ENCODE data around the gene HOXA3. TPM values are rescaled to one million over a fixed set of nuclear protein-coding genes. Genes with fewer than 3 reads are reported as not detected.

Gene HOXA3
- total and polyA plus RNA-seq, 9 of the 15 experiments (the other 6 are each of a cell fraction or from before 2014, with no cell fraction given): 0.04 to 0.13 TPM; not detected in 7

GRCh38 chr7:27100694-27101170, 51.7 kb downstream of the HOXA3 start:
- Histone ChIP-seq H3K36me3 (ENCODE audit: control insufficient read depth, insufficient read depth, low read length) (no peaks in the 10 kb centered on the region), H2AFZ (ENCODE audit: low read depth, low read length) (no peak overlapping the region), H3K9ac (ENCODE audit: insufficient read depth in 1 of 2, low read depth in 2 of 2, low read length in 2 of 2) (no peak overlapping the region), H3K27me3 (ENCODE audit: control insufficient read depth in 2 of 2, insufficient read depth in 2 of 2, low read length in 2 of 2) (peaks cover 73 to 79% of the 10 kb centered on the region in 2 experiments), H3K9me1 (ENCODE audit: control insufficient read depth, insufficient read depth, low read length) (no peaks in the 10 kb centered on the region), H3K4me1 (replicated peaks in 1 of 2; ENCODE audit: control insufficient read depth in 2 of 2, insufficient read depth in 2 of 2, low read length in 2 of 2) (peaks cover 0 to 14% of the 10 kb centered on the region in 2 experiments; a peak in 2 of 5 replicates), H3K9me3 (replicated peaks; ENCODE audit: control insufficient read depth, insufficient read depth, low read depth, low read length) (no peaks in the 10 kb centered on the region), H3K4me3 (no peak overlapping the region), H3K27ac (ENCODE audit: extremely low read depth, low read depth, low read length) (no peak overlapping the region), H4K20me1 (replicated peaks; ENCODE audit: control insufficient read depth, insufficient read depth, low read length) (no peaks in the 10 kb centered on the region), H3K79me2 (ENCODE audit: control insufficient read depth, insufficient read depth, low read length) (no peaks in the 10 kb centered on the region), H3K4me2 (ENCODE audit: insufficient read depth, low read length) (no peak overlapping the region)
- in situ Hi-C loops (cut with MboI) (no loop called here), intact Hi-C loops (cut with micrococcal nuclease) (no loop called here)
- FAIRE-seq (no peak), ATAC-seq (no peak), DNase-seq (ENCODE audit: extremely low read depth in 1 of 4, low spot score in 3 of 4) (no peak)
- TF ChIP-seq SAFB2 (IDR thresholded peaks at IDR 0.05; ENCODE audit: borderline replicate concordance, low read depth, low read length, severe bottlenecking) (no peak), XRCC5 (IDR thresholded peaks at IDR 0.05; ENCODE audit: low read depth, low read length) (no peak), FIP1L1 (IDR thresholded peaks at IDR 0.05; ENCODE audit: low read depth, low read length, poor library complexity, severe bottlenecking) (no peak), ZNF785 (CRISPR knock-in tag; IDR thresholded peaks at IDR 0.05) (no peak), ZNF695 (CRISPR knock-in tag; IDR thresholded peaks at IDR 0.05) (no peak), ZNF589 (CRISPR knock-in tag; IDR thresholded peaks at IDR 0.05; ENCODE audit: low read depth) (no peak), ZNF780A (CRISPR knock-in tag; IDR thresholded peaks at IDR 0.05) (no peak), NCOA4 (IDR thresholded peaks at IDR 0.05; ENCODE audit: partially characterized antibody) (no peak), CBX1 (IDR thresholded peaks at IDR 0.05; ENCODE audit: low read depth) (no peak)
- TF ChIP-seq, protein P1, sequence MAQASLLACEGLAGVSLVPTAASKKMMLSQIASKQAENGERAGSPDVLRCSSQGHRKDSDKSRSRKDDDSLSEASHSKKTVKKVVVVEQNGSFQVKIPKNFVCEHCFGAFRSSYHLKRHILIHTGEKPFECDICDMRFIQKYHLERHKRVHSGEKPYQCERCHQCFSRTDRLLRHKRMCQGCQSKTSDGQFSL (CRISPR knock-in tag; IDR thresholded peaks at IDR 0.05): no peak
- TF ChIP-seq, protein P1 (tag; IDR thresholded peaks at IDR 0.05): no peak
- BruUV-seq (replicated peaks): no TSS peak
- POLR2A ChIA-PET: interaction anchor here (0.6 to 0.8 kb wide), 2 partner anchors 8 to 15 kb away, joined by 3 read pairs; no protein-coding TSS in a partner anchor
- 4% methylated on average over 8 of the region's 8 CpGs for WGBS (ENCODE audit: insufficient coverage, low coverage, missing lambda C conversion rate)
- CTCF ChIA-PET (ENCODE audit: low intra/inter-chr PET ratio): no interaction called here

Data from K562 (cell line).